SK-N-SH treated with all-trans-retinoic acid at 6 μM for 48 hours (cell line): ENCODE results near the gene ABTB1.

Experiments
- ATAC-seq: fragments of 200-7000 bp; cut with Tn5 transposase; 3 replicates; pipeline ENCODE4 v1.9.1; 2020; ENCODE audit warnings: mild to moderate bottlenecking, moderate library complexity
- ARNTL ChIP-seq: fragments of 450-650 bp; formaldehyde crosslinking; IDR thresholded peaks from 2 replicates; pipeline ENCODE4 v1.5.0; 2020; ENCODE audit warnings: low read depth, mild to moderate bottlenecking, moderate library complexity, borderline replicate concordance
- BACH2 ChIP-seq: fragments of 250-450 bp; sonication (Bioruptor Pico); IDR thresholded peaks from 2 replicates; pipeline ENCODE4 v1.9.0; 2021; ENCODE audit warnings: mild to moderate bottlenecking, borderline replicate concordance
- CREB5 ChIP-seq: fragments of 250-450 bp; sonication (Bioruptor Pico); IDR thresholded peaks from 2 replicates; pipeline ENCODE4 v1.5.1; 2020; ENCODE audit warnings: low read depth, mild to moderate bottlenecking, moderate library complexity
- CSDC2 ChIP-seq: fragments of 250-450 bp; sonication (Bioruptor Pico); IDR thresholded peaks from 2 replicates; pipeline ENCODE4 v1.5.0; 2020; ENCODE audit warnings: mild to moderate bottlenecking, moderate library complexity
- CSRNP3 ChIP-seq: fragments of 250-450 bp; sonication (Bioruptor Pico); IDR thresholded peaks from 2 replicates; pipeline ENCODE4 v1.5.1; 2021; ENCODE audit warnings: mild to moderate bottlenecking, moderate library complexity
- ESRRG ChIP-seq: fragments of 250-450 bp; sonication (Bioruptor Pico); IDR thresholded peaks from 2 replicates; pipeline ENCODE4 v1.6.1; 2021; ENCODE audit warnings: mild to moderate bottlenecking
- GLIS3 ChIP-seq: fragments of 250-450 bp; sonication (Bioruptor Pico); IDR thresholded peaks from 2 replicates; pipeline ENCODE4 v1.5.0; 2020; ENCODE audit warnings: mild to moderate bottlenecking, moderate library complexity
- OSR1 ChIP-seq: fragments of 250-450 bp; sonication (Bioruptor Pico); IDR thresholded peaks from 2 replicates; pipeline ENCODE4 v1.8.0; 2022; ENCODE audit warnings: moderate library complexity, mild to moderate bottlenecking, inconsistent platforms
- PATZ1 ChIP-seq: fragments of 250-450 bp; sonication (Bioruptor Pico); IDR thresholded peaks from 2 replicates; pipeline ENCODE4 v1.8.0; 2020; ENCODE audit warnings: mild to moderate bottlenecking, moderate library complexity, borderline replicate concordance
- POU6F1 ChIP-seq: fragments of 250-450 bp; sonication (Bioruptor Pico); IDR thresholded peaks from 2 replicates; pipeline ENCODE4 v1.8.0; 2021; ENCODE audit warnings: low read depth, mild to moderate bottlenecking, moderate library complexity, borderline replicate concordance
- PPARA ChIP-seq: fragments of 250-450 bp; sonication (Bioruptor Pico); IDR thresholded peaks from 2 replicates; pipeline ENCODE4 v1.5.0; 2020; ENCODE audit warnings: mild to moderate bottlenecking, borderline replicate concordance
- RARB ChIP-seq: fragments of 250-450 bp; sonication (Bioruptor Pico); IDR thresholded peaks from 2 replicates; pipeline ENCODE4 v1.8.0; 2021; ENCODE audit warnings: mild to moderate bottlenecking, moderate library complexity
- SNAI2 ChIP-seq: fragments of 250-450 bp; sonication (Bioruptor Pico); IDR thresholded peaks from 2 replicates; pipeline ENCODE4 v1.5.0; 2020; ENCODE audit warnings: mild to moderate bottlenecking, moderate library complexity
- TCF4 ChIP-seq: fragments of 250-450 bp; sonication (Bioruptor Pico); IDR thresholded peaks from 2 replicates; pipeline ENCODE4 v1.8.0; 2021; ENCODE audit warnings: mild to moderate bottlenecking, moderate library complexity, borderline replicate concordance
- TOX ChIP-seq: fragments of 250-450 bp; sonication (Bioruptor Pico); IDR thresholded peaks from 2 replicates; pipeline ENCODE4 v1.8.0; 2021; ENCODE audit warnings: mild to moderate bottlenecking, moderate library complexity, borderline replicate concordance
- TSHZ2 ChIP-seq: fragments of 250-450 bp; sonication (Bioruptor Pico); IDR thresholded peaks from 2 replicates; pipeline ENCODE4 v1.5.0; 2020; ENCODE audit warnings: mild to moderate bottlenecking, moderate library complexity
- ZC3H10 ChIP-seq: fragments of 250-450 bp; sonication (Bioruptor Pico); IDR thresholded peaks from 2 replicates; pipeline ENCODE4 v1.5.1; 2021; ENCODE audit warnings: mild to moderate bottlenecking, moderate library complexity
- ZFP3 ChIP-seq: fragments of 250-450 bp; sonication (Bioruptor Pico); IDR thresholded peaks from 2 replicates; pipeline ENCODE4 v1.5.0; 2020; ENCODE audit warnings: mild to moderate bottlenecking, moderate library complexity
- ZFP30 ChIP-seq: fragments of 450-650 bp; formaldehyde crosslinking; IDR thresholded peaks from 2 replicates; pipeline ENCODE4 v1.5.0; 2022; ENCODE audit warnings: mild to moderate bottlenecking, moderate library complexity
- ZNF70 ChIP-seq: fragments of 450-650 bp; formaldehyde crosslinking; IDR thresholded peaks from 2 replicates; pipeline ENCODE4 v1.5.0; 2020; ENCODE audit warnings: mild to moderate bottlenecking, moderate library complexity
- ZNF8 ChIP-seq: fragments of 450-650 bp; formaldehyde crosslinking; IDR thresholded peaks from 2 replicates; pipeline ENCODE4 v1.5.0; 2020; ENCODE audit warnings: mild to moderate bottlenecking, moderate library complexity

The ABTB1 gene

GRCh38 chr3:127640042-127640355, 32.8 kb upstream of the ABTB1 start (continued):
- TF ChIP-seq CSDC2 (CRISPR knock-in tag), result no peak
- TF ChIP-seq ZC3H10, result no peak

- no peak for TF ChIP-seq RARB
- no peak for TF ChIP-seq ZNF8 (CRISPR knock-in tag)
- TF ChIP-seq POU6F1 (CRISPR knock-in tag), result no peak
- no peak for TF ChIP-seq ZC3H10
- TF ChIP-seq SNAI2 (CRISPR knock-in tag), result no peak
- no peak for TF ChIP-seq CSDC2 (CRISPR knock-in tag)
- TF ChIP-seq ZFP3 (CRISPR knock-in tag), result no peak
- no peak for TF ChIP-seq ZNF70 (CRISPR knock-in tag)
- TF ChIP-seq ZFP30, result no peak
- no peak for TF ChIP-seq CSRNP3 (CRISPR knock-in tag)
- TF ChIP-seq GLIS3, result no peak
- TF ChIP-seq PATZ1 (CRISPR knock-in tag), result no peak
- TF ChIP-seq TSHZ2 (CRISPR knock-in tag), result no peak
- TF ChIP-seq OSR1 (CRISPR knock-in tag), result no peak
- no peak for TF ChIP-seq TOX (CRISPR knock-in tag)
- no peak for TF ChIP-seq ESRRG
- TF ChIP-seq BACH2 (CRISPR knock-in tag), result no peak
- TF ChIP-seq CREB5 (CRISPR knock-in tag), result no peak
- no peak for TF ChIP-seq ARNTL (CRISPR knock-in tag)
- no peak for TF ChIP-seq TCF4 (CRISPR knock-in tag)
- TF ChIP-seq, all 23 proteins: peak for 0
- no peak for ATAC-seq
Observed at GRCh38 chr3:127644641-127645370, 27.9 kb upstream of the ABTB1 start.

- no peak for ATAC-seq
- TF ChIP-seq PATZ1 (CRISPR knock-in tag), result no peak
- no peak for TF ChIP-seq CSRNP3 (CRISPR knock-in tag)
- TF ChIP-seq TCF4 (CRISPR knock-in tag), result no peak
- no peak for TF ChIP-seq ZNF70 (CRISPR knock-in tag)
- no peak for TF ChIP-seq CREB5 (CRISPR knock-in tag)
- no peak for TF ChIP-seq POU6F1 (CRISPR knock-in tag)
- no peak for TF ChIP-seq ZNF8 (CRISPR knock-in tag)
- no peak for TF ChIP-seq PPARA
Observed at GRCh38 chr3:127645371-127646015, 27.3 kb upstream of the ABTB1 start.
